Measurements from ENCODE around the gene STMN3.
A peak's percentile ranks its signal among the peaks of the same experiment; 100 is the strongest.
"Not testable (repeated sequence)": the region's sequence is repeated elsewhere in the genome, so short reads cannot be mapped to it uniquely, and the experiment has no call there.

The STMN3 gene

DNA sequence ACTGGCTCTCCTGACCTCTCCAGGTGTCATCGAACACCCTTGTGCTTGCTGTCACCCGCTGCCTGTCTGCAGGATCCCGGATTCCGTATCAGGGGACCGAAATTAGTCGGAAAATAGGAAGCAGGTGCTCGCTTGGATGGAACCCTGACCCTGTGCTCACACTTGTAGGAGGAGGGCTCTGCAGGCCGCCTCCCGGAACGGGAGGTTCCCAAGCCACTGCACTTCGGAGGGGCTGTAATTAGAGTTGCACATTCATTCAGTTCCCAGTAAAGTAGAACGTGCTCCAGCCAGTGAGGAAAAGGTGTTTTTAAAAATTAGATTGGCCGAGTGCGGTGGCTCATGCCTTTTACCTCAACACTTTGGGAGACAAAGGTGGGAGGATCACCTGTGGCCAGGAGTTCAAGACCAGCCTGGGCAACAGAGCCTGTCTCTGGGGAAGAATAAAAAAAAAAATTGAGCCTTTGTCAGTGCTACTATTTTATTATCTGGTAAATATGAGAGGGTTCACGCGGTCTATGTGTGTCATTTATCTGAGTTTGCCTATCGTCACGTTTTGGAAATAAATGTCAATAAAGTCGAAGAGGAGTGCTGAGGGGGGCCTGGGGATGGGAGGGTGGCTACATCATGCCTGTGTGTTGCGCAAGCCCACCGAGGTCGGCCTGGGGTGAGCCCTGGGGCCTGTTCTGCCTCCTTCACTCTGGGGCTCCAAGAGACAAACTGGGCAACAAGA lies 24.8 kb downstream of the STMN3 start:
- peak; percentile 24 for DNase-seq

DNA sequence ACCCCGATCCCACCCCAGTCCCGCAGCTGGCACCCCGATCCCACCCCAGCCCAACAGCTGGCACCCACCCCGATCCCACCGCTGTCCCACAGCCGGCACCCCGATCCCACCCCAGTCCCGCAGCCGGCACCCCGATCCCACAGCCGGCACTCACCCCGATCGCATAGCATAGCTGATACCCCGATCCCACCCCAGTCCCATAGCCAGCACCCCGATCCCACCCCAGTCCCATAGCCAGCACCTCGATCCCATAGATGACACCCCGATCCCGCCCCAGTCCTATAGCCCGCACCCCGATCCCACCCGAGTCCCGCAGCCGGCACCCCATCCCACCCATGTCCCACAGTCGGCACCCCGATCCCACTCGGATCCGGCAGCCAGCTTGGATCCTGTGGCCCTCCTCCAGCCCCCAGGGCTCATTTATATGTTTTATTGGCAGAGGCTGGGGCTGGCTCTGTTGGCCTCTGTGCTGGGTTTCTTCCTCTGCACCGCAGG lies 25.4 kb downstream of the STMN3 start:
- no peak for DNase-seq

GRCh38 chr20:63627129-63627750 lies 26.0 kb downstream of the STMN3 start:
- peak; percentile 5 for DNase-seq

- DNase-seq, result no peak
Observed at GRCh38 chr20:63626424-63627128, 26.6 kb downstream of the STMN3 start, which contains the start of gene GMEB2. Gene GMEB2 (minus strand): TSS chr20:63627101. CDS start chr20:63619397, 7,704 bp downstream.

DNA sequence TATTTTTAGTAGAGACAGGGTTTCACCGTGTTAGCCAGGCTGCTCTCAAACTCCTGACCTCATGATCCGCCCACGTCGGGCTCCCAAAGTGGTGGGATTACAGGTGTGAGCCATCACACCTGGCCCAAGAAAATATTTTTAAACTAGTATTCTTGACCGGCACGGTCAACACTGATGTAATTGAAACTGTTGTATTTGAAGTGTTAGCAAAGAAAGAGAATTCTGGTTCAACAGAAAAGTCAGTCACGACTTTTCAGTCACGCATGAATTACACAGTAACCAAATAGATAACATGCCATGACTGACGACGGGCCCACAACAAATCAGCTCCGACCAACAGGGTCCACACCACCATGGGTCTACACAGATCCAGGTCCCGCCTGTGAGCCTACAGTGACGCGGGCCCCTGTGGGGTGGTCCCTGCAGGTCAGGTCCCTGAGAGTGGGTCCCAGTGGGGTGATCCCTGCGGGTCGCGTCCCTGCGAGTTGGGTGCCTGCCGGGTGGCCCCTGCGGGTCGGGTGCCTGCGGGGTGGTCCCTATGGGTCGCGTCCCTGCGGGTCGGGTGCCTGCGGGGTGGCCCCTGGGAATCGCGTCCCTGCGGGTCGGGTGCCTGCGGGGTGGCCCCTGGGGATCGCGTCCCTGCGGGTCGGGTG lies 27.3 kb downstream of the STMN3 start:
- no peak for DNase-seq

DNA sequence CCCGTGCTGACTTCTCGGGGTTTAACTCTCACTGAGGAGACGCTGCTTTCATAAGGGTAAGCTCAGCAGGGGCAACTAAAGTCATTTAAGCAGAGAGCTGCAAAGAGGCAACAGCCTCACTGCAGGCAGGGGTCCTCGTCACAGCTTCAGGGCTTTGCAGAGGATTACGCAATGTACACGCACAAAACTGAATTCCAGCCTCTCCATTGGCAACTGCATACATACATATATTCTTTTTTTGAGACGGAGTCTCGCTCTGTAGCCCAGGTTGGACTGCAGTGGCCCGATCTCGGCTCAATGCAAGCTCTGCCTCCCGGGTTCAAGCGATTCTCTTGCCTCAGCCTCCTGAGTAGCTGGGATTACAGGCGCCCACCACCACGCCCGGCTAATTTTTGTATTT lies 28.7 kb downstream of the STMN3 start:
- DNase-seq, result no peak

- no peak for DNase-seq
Observed at GRCh38 chr20:63622732-63623131, 30.5 kb downstream of the STMN3 start.

DNA sequence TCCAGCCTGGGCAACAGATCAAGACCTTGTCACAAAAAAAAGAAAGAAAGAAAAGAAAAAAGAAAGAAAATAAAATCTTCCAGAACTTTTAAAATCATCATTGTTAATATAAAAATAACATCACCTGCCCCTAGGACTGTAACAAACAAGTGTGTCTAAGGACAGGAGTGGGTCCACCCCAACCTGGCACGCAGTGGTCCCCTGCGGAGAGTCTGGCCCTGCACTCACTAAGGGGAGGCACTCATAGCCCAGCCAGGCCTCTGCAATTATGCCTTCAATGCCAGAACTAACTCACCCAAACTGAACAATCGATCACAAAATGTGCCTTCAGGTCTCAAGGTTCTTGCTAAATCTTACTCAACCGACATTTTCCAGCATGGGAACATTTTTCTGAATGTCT lies 31.1 kb downstream of the STMN3 start:
- DNase-seq, result no peak

DNA sequence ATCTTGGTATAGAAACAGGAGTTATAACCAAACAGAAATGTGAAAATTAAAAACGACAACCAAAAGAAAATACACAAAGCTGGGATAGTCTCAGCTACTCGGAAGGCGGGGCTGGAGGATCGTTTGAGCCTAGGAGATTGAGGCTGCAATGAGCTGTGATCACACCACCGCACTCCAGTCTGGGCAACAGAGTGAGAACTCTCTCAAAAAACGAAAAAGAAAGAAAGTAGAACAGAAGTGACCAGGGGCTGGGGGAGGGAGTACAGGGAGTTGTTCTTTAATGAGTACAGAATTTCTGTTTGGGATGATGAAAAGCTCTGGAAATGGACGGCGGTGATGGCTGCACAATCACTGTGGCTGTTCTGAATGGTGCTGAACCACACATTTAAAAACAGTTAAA lies 32.2 kb downstream of the STMN3 start:
- no peak for DNase-seq

DNA sequence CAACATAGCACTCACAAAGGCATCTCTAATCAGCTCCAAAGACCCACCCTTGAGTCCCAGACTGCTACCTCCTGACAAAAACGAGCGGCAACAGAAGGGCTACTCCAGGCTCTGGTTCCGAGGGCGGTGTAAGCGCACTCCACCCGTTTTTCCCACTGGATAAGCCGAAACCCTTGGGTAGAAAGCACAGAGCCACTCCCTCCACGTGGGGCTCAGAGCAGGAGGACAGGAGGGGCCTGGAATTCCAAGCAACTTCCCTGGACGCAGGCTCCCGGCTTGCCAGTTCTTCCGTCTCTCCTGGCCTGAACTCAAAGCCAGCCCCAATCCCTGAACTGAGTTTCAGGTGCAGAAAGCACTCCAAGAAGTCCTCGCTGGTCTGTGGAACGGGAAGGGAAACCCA lies 33.7 kb downstream of the STMN3 start:
- no peak for DNase-seq

DNA sequence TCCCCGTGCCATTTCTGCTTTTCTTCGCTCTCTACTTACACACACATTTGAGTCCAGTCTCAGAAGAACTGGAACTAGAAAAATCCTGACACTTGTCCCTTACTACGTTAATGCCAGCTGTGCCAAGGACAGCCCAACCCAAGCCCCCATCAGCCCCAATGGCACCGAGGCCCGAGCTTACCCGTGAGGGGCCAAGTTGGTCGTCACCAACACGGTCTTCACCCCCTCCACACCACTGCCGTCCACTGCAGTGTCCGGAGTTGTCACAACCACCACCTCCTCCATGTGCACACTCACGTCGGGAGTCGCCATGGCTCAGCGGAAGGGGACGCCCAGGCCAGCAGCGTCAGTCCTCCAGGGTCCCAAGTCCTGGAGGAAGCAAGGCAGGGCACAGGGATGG lies 34.1 kb downstream of the STMN3 start:
- DNase-seq, result no peak

- no peak for DNase-seq
Observed at GRCh38 chr20:63618291-63618980, 34.8 kb downstream of the STMN3 start.

- DNase-seq, result no peak
Observed at GRCh38 chr20:63617876-63618265, 35.4 kb downstream of the STMN3 start.

- no peak for DNase-seq
Observed at GRCh38 chr20:63617092-63617875, 35.9 kb downstream of the STMN3 start.

DNA sequence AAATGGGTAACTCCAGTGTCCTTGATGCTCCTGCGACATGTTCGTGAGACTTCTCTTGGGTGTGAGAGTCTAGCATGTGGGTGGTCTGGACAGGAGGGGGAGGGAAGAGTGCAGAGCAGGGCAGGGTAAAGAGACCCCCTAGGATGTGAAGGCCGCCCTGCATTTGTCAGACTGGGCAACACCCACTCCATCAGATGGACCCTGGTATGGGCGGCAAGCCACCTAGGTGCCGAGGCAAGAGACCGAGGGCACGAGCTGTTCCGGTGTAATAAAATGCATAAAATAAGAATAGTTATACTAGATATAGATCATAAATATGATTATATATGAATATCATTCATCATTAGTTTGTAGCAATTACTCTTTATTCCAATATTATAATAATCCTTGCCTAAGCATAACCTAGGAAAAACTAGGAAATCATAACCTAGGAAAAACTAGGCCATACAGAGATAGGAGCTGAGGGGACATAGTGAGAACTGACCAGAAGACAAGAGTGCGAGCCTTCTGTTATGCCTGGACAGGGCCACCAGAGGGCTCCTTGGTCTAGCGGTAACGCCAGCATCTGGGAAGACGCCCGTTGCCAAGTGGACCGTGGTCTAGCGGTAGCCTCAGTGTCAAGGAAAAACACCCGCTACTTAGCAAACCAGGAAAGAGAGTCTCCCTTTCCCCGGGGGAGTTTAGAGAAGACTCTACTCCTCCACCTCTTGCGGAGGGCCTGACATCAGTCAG lies 39.2 kb downstream of the STMN3 start:
- DNase-seq, result not testable (repeated sequence)

GRCh38 chr20:63612276-63612931 lies 40.8 kb downstream of the STMN3 start:
- DNase-seq, result no peak

GRCh38 chr20:63611646-63612045 lies 41.6 kb downstream of the STMN3 start:
- DNase-seq, result no peak

- no peak for DNase-seq
Observed at GRCh38 chr20:63610581-63611435, 42.4 kb downstream of the STMN3 start.

GRCh38 chr20:63606686-63607085 lies 46.5 kb downstream of the STMN3 start:
- DNase-seq, result no peak

DNA sequence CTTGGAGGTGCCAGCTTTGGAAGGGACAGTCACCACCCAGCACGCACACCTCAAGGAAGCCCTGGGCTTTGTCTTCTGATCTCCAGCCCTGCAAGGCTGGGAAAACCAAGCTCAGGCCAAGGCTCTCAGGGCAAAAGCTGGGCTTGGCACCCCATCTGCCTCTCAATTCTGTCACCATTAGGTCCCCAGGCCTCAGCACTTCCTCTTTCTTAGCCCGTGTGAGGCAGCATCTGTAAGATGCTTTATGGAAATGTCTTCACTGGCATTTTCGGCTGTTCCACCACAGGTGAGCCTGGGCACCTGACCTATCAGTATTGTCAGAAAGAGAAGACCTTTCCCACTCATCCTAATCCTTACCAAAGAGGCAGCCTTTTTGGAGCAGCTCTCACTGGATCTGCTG lies 50.9 kb downstream of the STMN3 start:
- no peak for DNase-seq

Measured in NCI-H524 treated with DMSO at 0.1 percent for 48 hours (cell line).